ENCODE data around the gene PAN3. TPM values are rescaled to one million over a fixed set of nuclear protein-coding genes. Genes with fewer than 3 reads are reported as not detected.

Gene PAN3
- total and polyA plus RNA-seq, 8 donors = 12.4 to 26.4 (median 16.3) TPM

DNA sequence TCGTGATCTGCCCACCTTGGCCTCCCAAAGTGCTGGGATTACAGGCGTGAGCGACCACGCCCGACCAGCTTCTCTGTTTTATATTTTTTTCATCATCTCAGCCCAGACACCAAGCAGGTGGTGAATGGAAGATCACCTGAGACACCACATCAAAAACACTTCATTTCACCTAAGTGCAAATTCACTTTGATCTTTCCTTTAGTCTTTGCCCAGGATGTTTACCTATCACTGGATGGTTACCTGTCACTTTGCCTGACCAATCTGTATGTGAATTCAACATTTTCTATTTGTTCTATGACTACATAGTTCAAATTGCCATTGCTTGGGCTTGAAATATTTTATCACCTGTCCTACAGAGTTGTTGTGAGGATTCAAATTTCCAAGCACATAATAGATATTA, 65.7 kb downstream of the PAN3 start:
- no peak for ATAC-seq
- TF ChIP-seq CTCF (IDR thresholded peaks at IDR 0.05) = no peak
- no peak for DNase-seq
- intact Hi-C loops (cut with DNase I) = no loop called here
- Histone ChIP-seq H3K27ac (no peak overlapping the region), H3K36me3 (peaks cover 0 to 3% (median 0%) of the 10 kb centered on the region in 3 donors), H3K4me1 (peaks cover 0 to 3% (median 3%) of the 10 kb centered on the region in 3 donors), H3K27me3 (no peaks in the 10 kb centered on the region), H3K9me3 (no peaks in the 10 kb centered on the region), H3K4me3 (no peak overlapping the region)
- no peak for FAIRE-seq
- WGBS, 2 donors = 95 to 97% methylated on average over 5 of the region's 5 CpGs

GRCh38 chr13:28204690-28205443, 66.5 kb downstream of the PAN3 start:
- no peaks in the 10 kb centered on the region for H3K4me1 ChIP-seq
- intact Hi-C loops (cut with DNase I) = no loop called here
- TF ChIP-seq CTCF (IDR thresholded peaks at IDR 0.05) = no peak

DNA sequence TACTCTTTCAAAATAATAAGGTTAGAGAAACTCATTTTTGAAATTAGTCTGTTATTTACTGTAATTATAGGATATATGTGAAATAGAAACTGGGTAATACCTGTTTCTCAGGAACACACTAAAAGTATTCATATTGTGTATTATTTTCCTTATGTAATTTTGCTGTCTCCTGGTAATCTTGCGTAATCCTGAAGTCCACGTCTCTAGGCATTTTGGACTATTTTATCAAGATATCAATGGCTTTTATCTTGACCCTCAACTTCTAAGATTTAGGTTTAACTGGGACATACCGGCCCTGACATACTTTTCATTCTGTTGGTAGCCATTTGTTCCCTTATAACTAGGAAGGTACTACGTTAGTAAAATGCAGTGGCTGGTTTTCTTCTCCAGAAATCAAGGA, 80.3 kb downstream of the PAN3 start:
- Histone ChIP-seq H3K4me3 (no peak overlapping the region), H3K27ac (no peak overlapping the region), H3K4me1 (peaks cover 0 to 2% (median 0%) of the 10 kb centered on the region in 3 donors), H3K9me3 (no peaks in the 10 kb centered on the region), H3K36me3 (no peaks in the 10 kb centered on the region), H3K27me3 (no peaks in the 10 kb centered on the region)
- WGBS, 2 donors = 62 to 66% methylated on average over 4 of the region's 4 CpGs
- DNase-seq (no peak), ATAC-seq (no peak), FAIRE-seq (no peak)
- no peak for TF ChIP-seq CTCF (IDR thresholded peaks at IDR 0.05)
- intact Hi-C loops (cut with DNase I) = no loop called here

More at GRCh38 chr13:28204690-28205443, 66.5 kb downstream of the PAN3 start:
- ATAC-seq (no peak), DNase-seq (no peak), FAIRE-seq (no peak)
- H3K27me3 ChIP-seq = no peaks in the 10 kb centered on the region
- H3K9me3 ChIP-seq = no peaks in the 10 kb centered on the region
- H3K27ac ChIP-seq = no peak overlapping the region
- WGBS, 2 donors = 95 to 98% methylated on average over 5 of the region's 5 CpGs
- peaks cover 0 to 3% (median 0%) of the 10 kb centered on the region in 3 donors for H3K36me3 ChIP-seq
- no peak overlapping the region for H3K4me3 ChIP-seq

DNA sequence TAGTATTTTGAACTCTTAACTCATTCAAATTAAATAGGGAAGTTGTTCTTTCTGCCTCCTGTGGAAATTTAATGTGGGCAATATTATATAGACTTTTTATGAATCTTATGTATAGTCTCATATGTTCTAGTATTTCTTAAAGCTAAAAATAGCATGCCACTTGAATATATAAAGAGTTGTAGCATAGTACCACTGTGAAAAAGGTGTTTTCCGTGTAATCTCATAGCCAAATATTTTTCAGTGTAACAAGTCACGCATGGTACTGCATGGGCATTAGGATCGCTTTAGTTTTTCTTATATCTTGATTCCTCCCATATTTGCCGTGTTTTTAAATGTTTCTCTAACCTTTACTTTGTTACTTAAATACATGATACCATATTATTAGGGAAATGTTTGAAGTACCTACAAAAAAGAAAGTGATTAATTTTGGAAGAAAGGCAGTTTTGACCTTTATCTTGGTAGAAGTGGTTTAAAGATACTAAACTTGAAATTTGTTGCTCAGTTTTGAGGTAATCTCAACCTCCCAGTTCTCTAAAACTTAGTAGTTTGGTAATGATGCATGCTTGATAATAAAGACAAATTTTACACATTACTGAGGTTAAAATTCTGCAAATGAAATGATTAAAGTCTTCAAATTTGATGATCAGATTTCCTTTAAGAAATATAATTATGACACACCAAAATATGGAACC, 81.2 kb downstream of the PAN3 start:
- ATAC-seq = no peak
- intact Hi-C loops (cut with DNase I) = no loop called here
- no peaks in the 10 kb centered on the region for H3K27me3 ChIP-seq
- H3K4me1 ChIP-seq = peaks cover 0 to 2% (median 0%) of the 10 kb centered on the region in 3 donors
- H3K27ac ChIP-seq = no peak overlapping the region
- FAIRE-seq = peak; percentile 60
- no peak for TF ChIP-seq CTCF (IDR thresholded peaks at IDR 0.05)
- no peak for DNase-seq
- WGBS, 2 donors = 93 to 97% methylated on average over 4 of the region's 4 CpGs
- no peak overlapping the region for H3K4me3 ChIP-seq
- H3K36me3 ChIP-seq = no peaks in the 10 kb centered on the region
- H3K9me3 ChIP-seq = no peaks in the 10 kb centered on the region

DNA sequence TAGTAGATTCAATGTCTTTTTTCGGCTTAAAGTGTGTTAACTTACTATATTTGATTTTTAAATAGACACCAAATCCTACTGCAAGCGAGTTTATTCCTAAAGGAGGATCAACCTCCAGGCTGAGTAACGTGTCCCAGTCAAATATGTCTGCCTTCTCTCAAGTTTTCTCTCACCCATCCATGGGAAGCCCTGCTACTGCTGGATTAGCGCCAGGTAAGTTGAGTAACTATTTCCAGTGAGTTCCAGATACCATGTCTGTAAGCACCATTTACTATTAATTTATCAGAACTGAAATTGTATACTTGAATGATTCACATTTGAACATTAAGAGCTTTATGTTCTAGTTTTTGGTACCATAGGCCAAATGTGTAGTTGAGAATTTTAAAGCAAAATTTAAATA, 81.8 kb downstream of the PAN3 start:
- WGBS, 2 donors = 97 to 99% methylated on average over 4 of the region's 4 CpGs
- Histone ChIP-seq H3K9me3 (no peaks in the 10 kb centered on the region), H3K27me3 (no peaks in the 10 kb centered on the region), H3K36me3 (no peaks in the 10 kb centered on the region), H3K4me1 (peaks cover 0 to 2% (median 0%) of the 10 kb centered on the region in 3 donors), H3K27ac (no peak overlapping the region), H3K4me3 (no peak overlapping the region)
- no peak for DNase-seq
- intact Hi-C loops (cut with DNase I) = no loop called here
- no peak for TF ChIP-seq CTCF (IDR thresholded peaks at IDR 0.05)
- no peak for FAIRE-seq
- ATAC-seq = no peak
